ENCODE results near the gene NDUFAB1.
A peak's percentile ranks its signal among the peaks of the same experiment; 100 is the strongest.
"Not testable (repeated sequence)": the region's sequence is repeated elsewhere in the genome, so short reads cannot be mapped to it uniquely, and the experiment has no call there.

The NDUFAB1 gene

DNA sequence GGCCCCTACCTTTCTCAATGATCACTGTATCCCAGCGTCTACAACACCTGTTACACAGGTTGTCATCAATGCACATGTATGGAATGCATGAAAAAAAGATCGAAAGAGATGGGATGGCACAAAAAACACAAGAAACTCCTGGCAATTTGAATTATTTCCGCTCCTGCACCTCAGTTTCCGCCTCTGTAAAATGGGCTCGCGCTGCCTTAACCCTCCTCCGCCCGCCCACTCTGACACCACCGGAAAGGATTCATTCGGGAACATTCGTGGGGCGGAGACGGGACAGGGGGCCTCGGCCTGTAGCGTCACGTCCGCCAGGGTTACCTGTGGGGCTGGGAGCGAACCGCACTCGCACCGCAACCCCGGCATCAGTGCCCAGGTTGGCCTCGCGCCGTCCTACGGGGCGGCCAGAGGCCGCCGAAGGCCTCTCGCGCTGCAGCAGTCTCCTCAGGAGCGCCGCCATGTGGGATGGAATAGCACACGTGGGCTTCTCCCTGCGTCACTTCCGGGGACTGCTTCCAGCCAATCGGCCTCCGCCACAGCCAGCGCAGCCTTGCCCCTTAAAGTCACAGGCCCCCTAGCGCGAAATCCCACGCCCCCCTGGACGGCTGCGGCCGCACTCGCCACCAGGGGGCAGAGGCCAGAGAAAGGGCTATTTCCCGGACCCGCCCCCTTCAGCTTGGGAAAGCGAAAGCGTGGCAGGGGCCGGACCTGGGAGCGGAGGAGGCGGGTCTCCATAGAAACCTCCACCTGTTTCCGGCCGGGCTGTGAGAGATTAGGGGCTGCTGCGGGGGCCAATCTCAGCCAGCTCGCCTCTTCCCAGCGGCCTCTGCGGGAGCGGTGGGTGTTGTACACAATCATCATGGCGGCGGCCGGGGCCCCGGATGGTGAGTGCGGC is 39.0 kb downstream of the NDUFAB1 start, which contains the start of the genes EARS2 and UBFD1:
EARS2 (minus strand) TSS at position 470 of the 898 bp plus-strand sequence; CDS start at position 463, 7 bp downstream.
UBFD1 (plus strand) TSS at position 847 of the 898 bp plus-strand sequence; CDS start at position 863, 16 bp downstream.
- TF ChIP-seq, protein P1, sequence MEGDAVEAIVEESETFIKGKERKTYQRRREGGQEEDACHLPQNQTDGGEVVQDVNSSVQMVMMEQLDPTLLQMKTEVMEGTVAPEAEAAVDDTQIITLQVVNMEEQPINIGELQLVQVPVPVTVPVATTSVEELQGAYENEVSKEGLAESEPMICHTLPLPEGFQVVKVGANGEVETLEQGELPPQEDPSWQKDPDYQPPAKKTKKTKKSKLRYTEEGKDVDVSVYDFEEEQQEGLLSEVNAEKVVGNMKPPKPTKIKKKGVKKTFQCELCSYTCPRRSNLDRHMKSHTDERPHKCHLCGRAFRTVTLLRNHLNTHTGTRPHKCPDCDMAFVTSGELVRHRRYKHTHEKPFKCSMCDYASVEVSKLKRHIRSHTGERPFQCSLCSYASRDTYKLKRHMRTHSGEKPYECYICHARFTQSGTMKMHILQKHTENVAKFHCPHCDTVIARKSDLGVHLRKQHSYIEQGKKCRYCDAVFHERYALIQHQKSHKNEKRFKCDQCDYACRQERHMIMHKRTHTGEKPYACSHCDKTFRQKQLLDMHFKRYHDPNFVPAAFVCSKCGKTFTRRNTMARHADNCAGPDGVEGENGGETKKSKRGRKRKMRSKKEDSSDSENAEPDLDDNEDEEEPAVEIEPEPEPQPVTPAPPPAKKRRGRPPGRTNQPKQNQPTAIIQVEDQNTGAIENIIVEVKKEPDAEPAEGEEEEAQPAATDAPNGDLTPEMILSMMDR (conservative IDR thresholded peaks at IDR 0.05; ENCODE audit: low read depth) = peak; percentile 92
- POLR2A ChIA-PET (ENCODE audit: low non-redundant PET) = no interaction called here
- CTCF ChIA-PET = interaction anchor here (0.8 to 1.1 kb wide), 2 partner anchors 52 to 56 kb away, joined by 3 to 4 read pairs; no protein-coding TSS in a partner anchor
- peak within 1 kb of the TSS; percentile 90 for H3K27ac ChIP-seq
- DNase-seq (ENCODE audit: low spot score) = peak; percentile 97

- H3K27ac ChIP-seq = no peak overlapping the region
- ChIA-PET POLR2A (ENCODE audit: low non-redundant PET) (no interaction called here), CTCF (interaction anchor here (0.7 to 0.9 kb wide), 2 partner anchors 10 to 75 kb away, joined by 3 read pairs; no protein-coding TSS in a partner anchor)
- TF ChIP-seq, protein P1 (conservative IDR thresholded peaks at IDR 0.05; ENCODE audit: low read depth) = no peak
- DNase-seq (ENCODE audit: low spot score) = no peak
Measured at GRCh38 chr16:23554536-23554935, 41.6 kb downstream of the NDUFAB1 start.

GRCh38 chr16:23552161-23552560 is 44.0 kb downstream of the NDUFAB1 start:
- TF ChIP-seq, protein P1 (conservative IDR thresholded peaks at IDR 0.05; ENCODE audit: low read depth) = no peak
- no peak overlapping the region for H3K27ac ChIP-seq
- ChIA-PET POLR2A (ENCODE audit: low non-redundant PET) (interaction anchor here (0.6 kb wide), 1 partner anchor 37 kb away, joined by 3 read pairs; no protein-coding TSS in a partner anchor), CTCF (interaction anchor here (0.7 to 1.0 kb wide), 2 partner anchors 14 to 116 kb away, joined by 3 to 5 read pairs; no protein-coding TSS in a partner anchor)
- DNase-seq (ENCODE audit: low spot score) = no peak

- TF ChIP-seq, protein P1 (conservative IDR thresholded peaks at IDR 0.05; ENCODE audit: low read depth) = no peak
- POLR2A ChIA-PET (ENCODE audit: low non-redundant PET) = interaction anchor here (0.5 kb wide), 1 partner anchor 39 kb away, joined by 3 read pairs; no protein-coding TSS in a partner anchor
Measured at GRCh38 chr16:23549938-23550337, 46.2 kb downstream of the NDUFAB1 start.

DNA sequence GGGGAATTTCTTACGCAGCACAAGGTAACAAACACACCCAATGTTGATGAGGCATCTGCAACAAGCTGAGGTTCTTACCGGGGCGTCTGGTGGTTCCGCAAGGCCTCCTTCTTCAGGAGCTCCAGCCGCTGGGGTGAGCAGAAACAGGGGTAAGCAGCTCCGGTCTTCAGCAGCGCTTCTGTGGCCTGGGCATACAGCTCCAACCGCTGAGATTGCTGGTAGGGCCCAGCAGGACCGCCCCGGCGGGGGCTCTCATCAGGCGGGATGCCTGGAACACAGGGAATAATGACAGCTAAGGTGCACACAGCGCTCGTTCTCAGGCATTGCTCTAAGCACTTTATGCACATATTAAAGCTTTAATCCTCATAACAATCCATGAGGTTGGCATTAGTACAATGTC is 51.7 kb downstream of the NDUFAB1 start:
- POLR2A ChIA-PET (ENCODE audit: low non-redundant PET) = no interaction called here
- TF ChIP-seq, protein P1 (conservative IDR thresholded peaks at IDR 0.05; ENCODE audit: low read depth) = no peak
- DNase-seq (ENCODE audit: low spot score) = no peak
- H3K27ac ChIP-seq = no peak overlapping the region
- CTCF ChIA-PET = interaction anchor here (0.7 to 0.8 kb wide), 2 partner anchors 10 to 135 kb away, joined by 3 to 8 read pairs; no protein-coding TSS in a partner anchor

More at GRCh38 chr16:23549938-23550337, 46.2 kb downstream of the NDUFAB1 start:
- H3K27ac ChIP-seq = no peak overlapping the region
- no peak for DNase-seq (ENCODE audit: low spot score)
- CTCF ChIA-PET = no interaction called here

DNA sequence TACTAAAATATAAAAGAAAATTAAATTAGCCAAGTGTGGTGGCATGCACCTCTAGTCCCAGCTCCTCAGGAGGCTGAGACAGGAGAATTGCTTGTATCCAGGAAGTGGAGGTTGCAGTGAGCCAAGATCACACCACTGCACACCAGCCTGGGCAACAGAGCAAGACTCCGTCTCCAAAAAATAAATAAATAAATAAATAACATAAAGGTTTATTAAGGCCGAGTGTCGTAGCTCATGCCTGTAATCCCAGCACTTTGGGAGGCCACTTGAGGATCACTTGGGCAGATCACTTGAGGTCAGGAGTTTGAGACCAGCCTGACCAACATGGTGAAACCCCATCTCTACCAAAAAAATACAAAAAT is 55.3 kb downstream of the NDUFAB1 start:
- DNase-seq (ENCODE audit: low spot score); H3K27ac ChIP-seq; POLR2A ChIA-PET (ENCODE audit: low non-redundant PET): not testable (repeated sequence)
- CTCF ChIA-PET = interaction anchor here (0.6 kb wide), 1 partner anchor 15 kb away, joined by 3 read pairs; no protein-coding TSS in a partner anchor

Data from RWPE1 (cell line).